ENCODE data around the gene PRPF4. TPM values are rescaled to one million over a fixed set of nuclear protein-coding genes. Genes with fewer than 3 reads are reported as not detected.
A peak's percentile ranks its signal among the peaks of the same experiment; 100 is the strongest.

Gene PRPF4
- total RNA-seq, 1 donor from 2014 or later: 11.8 TPM

- Histone ChIP-seq H3K36me3 (no peaks in the 10 kb centered on the region), H3K27ac (no peak overlapping the region), H3K9me3 (no peaks in the 10 kb centered on the region), H3K4me3 (no peak overlapping the region), H3K27me3 (no peaks in the 10 kb centered on the region), H3K4me1 (peaks cover 19% of the 10 kb centered on the region)
- no peak for TF ChIP-seq POLR2A (IDR thresholded peaks at IDR 0.05)
- TF ChIP-seq POLR2AphosphoS5 (IDR thresholded peaks at IDR 0.05; ENCODE audit: insufficient read depth in 1 of 2, low read depth in 1 of 2): peak in 1 of 2 donors; percentile 64
- DNase-seq (ENCODE audit: extremely low spot score in 2 of 2): no peak
- intact Hi-C loops (cut with DNase I): no loop called here
Measured at GRCh38 chr9:113341712-113342410, 66.4 kb downstream of the PRPF4 start.

Other genes starting within 250 kb of the PRPF4 start
- gene ZFP37, start 218.9 kb upstream of the PRPF4 start, total RNA-seq: 3.7 TPM
- 11.5 TPM for gene SLC31A2, start 124.7 kb upstream of the PRPF4 start, total RNA-seq
- gene FKBP15, start 54.4 kb upstream of the PRPF4 start, total RNA-seq: 28.7 TPM
- 9.3 TPM for gene SLC31A1, start 54.1 kb upstream of the PRPF4 start, total RNA-seq
- gene CDC26, start 86 bp upstream of the PRPF4 start, total RNA-seq: 25.3 TPM
- not detected for gene RNF183, start 27.7 kb downstream of the PRPF4 start, total RNA-seq
- gene WDR31, start 64.6 kb downstream of the PRPF4 start, total RNA-seq: 2.0 TPM
- 3.9 TPM for gene BSPRY, start 73.9 kb downstream of the PRPF4 start, total RNA-seq
- gene HDHD3, start 101.3 kb downstream of the PRPF4 start, total RNA-seq: 31.7 TPM
- gene ALAD, start 125.6 kb downstream of the PRPF4 start, total RNA-seq: 29.5 TPM
- 17.4 TPM for gene POLE3, start 135.0 kb downstream of the PRPF4 start, total RNA-seq
- gene C9orf43, start 135.1 kb downstream of the PRPF4 start, total RNA-seq: not detected
- 27.0 TPM for gene RGS3, start 188.1 kb downstream of the PRPF4 start, total RNA-seq

All from vagina (tissue), 2 donors.